Hematopoietic multipotent progenitor cell treated with erythropoietin and hydrocortisone succinate and interleukin-3 and kit ligand, for 15 days (in vitro differentiated cells): ENCODE data around the gene FAM118B.

ENCODE experiments used
- DNase-seq: peaks from one replicate; pipeline ENCODE4 v3.0.0-alpha.2; 2015; ENCODE audit warnings: low spot score

FAM118B gene

DNA sequence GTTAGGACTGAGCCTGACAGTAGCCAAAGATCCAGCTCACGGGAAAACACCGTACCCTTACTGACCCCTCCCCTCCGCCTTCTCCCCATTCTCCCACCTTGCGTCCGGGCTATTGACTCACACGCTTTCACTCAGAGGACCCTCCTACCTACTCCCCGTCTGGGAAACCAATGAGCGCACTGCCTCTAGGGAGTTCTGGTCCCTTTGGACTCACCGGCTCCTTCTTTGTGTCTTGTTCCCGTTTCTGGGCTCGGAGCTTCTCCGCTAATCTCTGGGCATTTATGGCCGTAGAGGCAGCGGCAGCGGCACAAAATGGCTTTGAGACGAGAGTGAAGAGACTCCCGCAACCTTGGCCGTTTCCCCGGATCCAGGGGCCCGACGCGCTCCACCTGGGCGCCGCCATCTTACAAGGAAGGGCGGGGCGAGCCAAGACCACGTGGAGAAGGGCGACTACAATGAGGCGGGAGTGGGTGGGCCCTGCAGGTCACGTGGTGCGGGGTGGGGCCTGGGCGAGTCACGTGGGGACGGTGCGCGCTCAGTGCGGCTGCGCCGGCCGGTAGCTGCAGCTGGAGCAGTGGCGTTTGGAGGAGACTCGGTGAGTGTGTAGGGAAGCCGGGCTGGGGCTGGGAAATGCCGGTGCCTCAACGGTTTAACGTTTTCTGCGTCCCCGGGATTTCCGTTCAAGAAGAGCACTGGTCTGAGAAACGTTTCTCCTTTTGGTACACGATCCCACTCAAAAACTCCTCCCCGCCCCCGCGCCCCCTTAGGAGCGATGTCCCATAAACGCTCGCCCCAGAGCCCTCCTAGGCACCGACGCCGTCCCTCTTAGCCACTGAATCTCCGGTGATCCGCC lies at the start of gene FAM118B, which contains the start of gene RPUSD4:
Gene FAM118B, plus strand, starts transcription at position 547 of the 853 bp plus-strand sequence. CDS start 23,220 bp downstream, outside the sequence.
Gene RPUSD4, minus strand, starts transcription at position 415 of the 853 bp plus-strand sequence. Its CDS starts 12 bp downstream, at position 403.
- peak; percentile 97 for DNase-seq

- DNase-seq: no peak
Observed at GRCh38 chr11:126162306-126163030, 49.1 kb upstream of the FAM118B start.

GRCh38 chr11:126163074-126163700 lies 48.4 kb upstream of the FAM118B start:
- DNase-seq: no peak

GRCh38 chr11:126163779-126164178 lies 47.8 kb upstream of the FAM118B start:
- no peak for DNase-seq

GRCh38 chr11:126164781-126165180 lies 46.8 kb upstream of the FAM118B start:
- DNase-seq: no peak

GRCh38 chr11:126165311-126165720 lies 46.3 kb upstream of the FAM118B start:
- no peak for DNase-seq

- DNase-seq: no peak
Observed at GRCh38 chr11:126165757-126166156, 45.8 kb upstream of the FAM118B start.

GRCh38 chr11:126166413-126166812 lies 45.2 kb upstream of the FAM118B start:
- no peak for DNase-seq

DNA sequence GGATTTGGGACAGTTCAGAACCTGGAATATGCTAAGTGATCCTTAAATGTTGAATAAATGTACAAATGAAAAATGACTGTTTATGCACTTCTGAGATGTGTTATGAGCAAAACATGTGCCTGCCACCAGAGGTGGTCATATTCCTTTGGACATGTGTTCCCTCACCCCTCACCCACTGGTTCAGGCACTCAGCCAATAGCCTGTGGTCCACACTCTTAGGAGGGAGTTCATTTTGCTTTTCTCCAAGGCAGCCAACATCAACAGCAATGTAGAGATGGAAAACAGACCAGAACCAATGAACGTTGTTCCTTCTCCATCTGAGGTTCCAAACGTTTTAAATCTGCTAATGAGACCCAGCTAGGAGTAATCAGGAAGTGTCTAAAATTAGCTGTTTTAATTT lies 44.1 kb upstream of the FAM118B start:
- DNase-seq: no peak

GRCh38 chr11:126169291-126169690 lies 42.3 kb upstream of the FAM118B start:
- DNase-seq: no peak

GRCh38 chr11:126172596-126173038 lies 39.0 kb upstream of the FAM118B start:
- no peak for DNase-seq

DNA sequence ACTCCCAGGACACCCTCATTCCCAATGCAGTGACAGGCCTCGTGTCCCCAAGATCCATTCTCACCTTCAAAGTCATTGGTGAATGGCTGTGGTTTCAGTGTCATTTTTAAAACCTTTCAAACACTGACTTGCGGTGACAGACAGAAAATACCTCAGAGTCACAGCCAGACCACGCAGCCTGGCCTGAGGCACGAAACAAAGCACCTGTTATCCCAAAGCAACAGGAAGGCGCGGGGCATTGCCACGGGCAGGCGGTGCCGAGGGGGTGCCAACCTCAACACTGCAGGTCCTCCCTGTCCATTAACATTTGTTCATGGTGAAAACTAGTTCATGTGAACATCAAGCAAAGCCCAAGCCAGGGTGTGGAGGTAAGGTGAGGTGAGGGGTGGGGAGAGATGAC lies 38.3 kb upstream of the FAM118B start:
- no peak for DNase-seq

DNA sequence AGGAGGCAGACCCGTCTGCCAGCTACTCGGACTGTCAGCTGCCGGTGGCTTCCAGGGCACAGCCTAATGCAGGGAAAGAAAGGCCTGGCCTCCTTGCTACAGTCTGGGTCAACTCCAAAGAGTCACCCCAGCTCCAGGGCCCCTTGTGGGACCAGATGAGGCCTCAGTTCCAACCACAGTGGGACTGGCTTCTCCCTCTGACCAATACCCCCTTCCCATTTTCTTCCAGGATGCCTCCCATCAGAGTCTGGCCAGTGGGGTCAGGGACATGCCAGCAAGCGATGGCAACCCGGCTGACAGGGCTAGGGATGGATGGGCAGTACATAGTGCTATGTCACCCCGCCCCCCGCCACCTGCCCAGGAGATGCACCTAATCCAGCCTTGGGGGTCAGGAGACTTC lies 36.8 kb upstream of the FAM118B start:
- no peak for DNase-seq

DNA sequence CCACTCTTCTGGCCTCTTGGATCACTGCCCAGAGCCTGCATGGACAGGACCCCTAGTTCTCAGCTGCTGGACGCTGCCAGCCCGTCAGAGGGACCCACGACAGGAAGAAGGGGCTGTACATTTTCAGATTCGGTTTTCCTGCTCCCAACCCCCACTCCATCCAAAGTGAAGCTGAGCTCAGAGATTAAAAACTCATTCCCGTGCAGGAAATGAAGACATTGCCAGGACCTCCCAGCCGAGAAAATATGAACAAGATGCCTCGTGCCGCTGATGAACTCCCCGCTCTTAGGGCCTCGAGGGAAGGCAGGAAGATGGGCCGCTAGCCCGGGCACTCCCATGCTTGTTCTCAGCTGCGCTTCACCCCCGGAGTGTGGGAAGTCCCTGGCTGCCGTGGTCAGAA lies 36.2 kb upstream of the FAM118B start:
- DNase-seq: no peak

DNA sequence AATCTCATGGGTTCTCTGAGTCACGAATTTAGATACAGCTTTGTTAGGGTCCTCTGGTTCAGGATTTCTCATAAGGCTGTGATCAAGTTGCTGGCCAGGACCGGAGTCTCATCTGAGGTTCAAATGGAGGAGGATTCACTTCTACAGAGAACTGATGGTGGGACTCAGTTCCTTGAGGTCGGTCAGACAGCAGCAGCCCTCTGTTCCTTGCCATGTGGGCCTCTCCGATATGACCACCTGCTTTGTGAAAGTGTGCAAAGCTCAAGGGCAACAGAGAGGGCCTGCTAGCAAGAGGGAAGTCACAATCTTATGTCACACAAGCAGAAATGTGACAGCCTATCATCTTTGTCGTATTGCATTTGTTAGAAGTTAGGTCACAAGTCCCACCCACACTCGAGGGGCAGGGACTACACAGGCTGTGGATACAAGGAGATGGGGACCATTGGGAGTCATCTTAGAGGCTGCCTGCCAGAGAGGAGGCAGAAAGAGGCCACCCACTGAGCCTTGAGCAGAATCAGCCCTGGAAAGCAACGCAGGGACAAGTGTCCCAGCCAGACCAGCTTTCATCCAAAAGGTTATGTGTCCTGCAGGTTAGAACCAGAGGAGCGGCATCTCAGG lies 34.6 kb upstream of the FAM118B start:
- no peak for DNase-seq

- DNase-seq: no peak
Observed at GRCh38 chr11:126181939-126182730, 29.4 kb upstream of the FAM118B start.

DNA sequence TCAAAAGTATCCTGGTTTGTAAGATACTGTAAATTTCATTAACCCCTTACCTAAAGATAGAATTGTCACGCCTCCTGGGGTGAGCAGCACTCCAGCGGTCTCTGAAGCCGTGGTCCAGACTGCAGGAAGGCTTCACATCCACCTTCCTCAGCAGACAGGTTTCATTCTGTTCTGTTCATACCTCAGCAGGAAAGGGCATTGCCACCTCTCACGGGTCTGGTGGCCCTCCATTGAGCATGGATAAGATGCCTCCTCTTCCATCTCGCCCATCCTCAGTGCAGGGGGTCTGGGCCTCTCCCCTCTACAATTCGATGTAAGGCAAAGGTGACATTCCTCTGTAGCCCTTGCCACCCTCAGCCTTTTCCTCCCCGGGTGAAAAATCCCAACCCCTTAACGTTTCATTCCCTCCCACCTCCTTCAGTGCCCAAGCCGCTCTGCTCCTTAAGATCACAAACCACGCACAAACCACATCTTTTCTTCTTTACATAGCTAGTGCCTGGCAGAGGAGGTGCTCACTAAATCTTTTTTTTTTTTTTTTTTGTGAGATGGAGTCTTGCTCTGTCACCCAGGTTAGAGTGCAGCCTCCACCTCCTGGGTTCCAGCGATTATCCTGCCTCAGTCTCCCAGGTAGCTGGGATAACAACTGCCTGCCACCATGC lies 28.7 kb upstream of the FAM118B start:
- no peak for DNase-seq

DNA sequence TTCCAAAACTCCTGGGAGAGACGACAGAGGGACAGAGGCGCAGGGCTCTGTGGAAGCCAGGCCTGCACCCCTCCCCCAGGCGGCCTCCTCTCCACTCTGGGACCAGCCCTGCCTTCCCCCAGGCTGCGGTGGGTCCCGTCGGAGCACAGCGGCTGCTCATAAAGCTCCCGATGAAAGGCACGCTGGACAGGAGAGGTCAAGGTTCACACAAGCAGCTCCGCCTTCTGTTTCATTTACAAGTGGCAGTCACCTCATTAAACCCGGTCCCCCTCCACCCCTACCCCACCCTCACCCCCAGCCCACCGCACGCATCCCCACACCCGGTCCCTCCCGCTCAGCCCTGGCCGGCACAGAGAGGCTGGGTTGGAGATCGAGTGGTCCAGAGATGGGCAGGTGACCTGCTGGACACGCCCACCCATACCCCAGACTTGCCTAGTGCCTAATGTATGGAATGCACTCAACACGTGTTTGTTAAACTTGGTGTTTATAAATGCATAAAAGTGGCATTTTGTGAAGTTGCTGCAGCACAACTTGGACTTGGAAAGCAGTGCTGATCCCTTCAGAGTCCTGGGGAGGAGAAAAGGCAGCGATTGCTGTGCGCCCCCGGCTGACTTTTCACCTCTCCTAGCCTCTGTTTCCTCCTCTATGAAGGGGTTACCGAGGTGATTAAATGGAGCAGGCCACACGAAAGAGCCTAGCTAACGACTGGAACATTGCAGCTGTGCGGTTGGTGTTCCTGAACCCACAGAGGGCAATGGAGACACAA lies 26.1 kb upstream of the FAM118B start:
- DNase-seq: no peak

- no peak for DNase-seq
Observed at GRCh38 chr11:126186025-126186698, 25.4 kb upstream of the FAM118B start.
